HG03108 (cell line): Measurements from ENCODE around the gene PRMT2.
"Not testable (repeated sequence)": the region's sequence is repeated elsewhere in the genome, so short reads cannot be mapped to it uniquely, and the experiment has no call there.

Experiments used
- ATAC-seq: cut with Tn5 transposase; IDR thresholded peaks from one replicate; pipeline ENCODE4 v1.9.1; 2021; ENCODE audit warnings: moderate library complexity; ENCODE audit not compliant: unreplicated experiment

PRMT2 gene

GRCh38 chr21:46617267-46618051 is 18.0 kb upstream of the PRMT2 start:
- ATAC-seq, result no peak

- ATAC-seq, result no peak
Measured at GRCh38 chr21:46618738-46619379, 16.6 kb upstream of the PRMT2 start.

DNA sequence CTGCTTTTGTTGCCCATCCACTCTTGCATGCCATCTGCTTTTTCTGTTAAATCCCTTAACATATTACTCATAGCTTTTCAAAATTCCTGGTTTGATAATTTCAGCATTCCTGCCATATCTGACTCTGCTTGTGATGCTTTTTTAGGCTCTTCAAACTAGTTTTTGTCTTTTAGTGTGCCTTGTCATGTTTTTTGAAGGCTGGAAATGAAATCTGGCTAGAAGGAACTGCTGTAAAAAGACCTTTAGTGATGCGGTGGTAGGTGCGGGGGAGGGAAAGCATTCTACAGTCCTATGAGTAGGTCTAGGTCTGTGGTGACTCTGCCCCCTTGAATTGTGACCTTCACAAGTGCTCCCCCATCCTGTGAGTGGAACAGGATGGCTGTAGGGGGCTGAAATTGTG is 15.6 kb upstream of the PRMT2 start:
- ATAC-seq, result no peak

DNA sequence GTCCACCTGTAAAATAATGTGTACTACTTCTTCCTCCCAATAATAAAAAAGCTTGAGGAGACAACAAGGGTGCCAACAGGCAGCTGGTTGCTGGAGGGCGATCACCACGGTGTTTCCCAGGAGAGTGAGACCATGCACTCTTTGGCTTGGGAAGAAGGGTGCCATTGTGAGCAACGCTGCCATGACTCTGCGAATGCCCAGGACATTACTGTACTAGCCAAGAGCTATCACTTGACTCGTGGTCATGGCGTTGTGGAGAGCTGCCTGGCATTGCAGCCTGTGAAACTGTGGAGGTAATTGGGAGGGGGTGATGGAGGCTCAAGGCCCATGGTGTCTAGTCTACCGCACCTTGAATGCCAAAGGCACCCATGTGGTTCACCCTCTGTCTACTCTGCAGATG is 14.6 kb upstream of the PRMT2 start:
- no peak for ATAC-seq

GRCh38 chr21:46621457-46622182 is 13.9 kb upstream of the PRMT2 start:
- ATAC-seq, result no peak

- ATAC-seq, result no peak
Measured at GRCh38 chr21:46622226-46622625, 13.2 kb upstream of the PRMT2 start.

DNA sequence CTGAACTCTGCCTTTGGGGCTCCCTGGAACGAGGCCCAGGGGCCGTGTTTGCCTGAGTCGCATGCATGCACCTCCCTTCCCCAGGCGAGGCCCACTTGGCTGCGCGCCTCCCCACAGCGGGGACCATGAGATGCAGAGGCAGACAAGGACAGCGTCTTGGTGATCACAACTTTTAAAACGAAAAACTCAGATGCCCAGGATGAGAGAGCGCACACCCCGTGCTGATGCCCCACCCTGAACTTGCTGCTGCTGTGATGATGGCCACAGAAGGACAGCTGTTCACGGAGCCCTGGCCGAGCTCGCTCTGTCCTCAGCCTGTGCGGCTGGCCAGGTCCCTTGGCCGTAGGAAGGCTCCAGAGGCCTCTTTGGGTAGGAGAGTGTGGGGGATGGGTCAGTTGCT is 11.4 kb upstream of the PRMT2 start:
- ATAC-seq, result no peak

- no peak for ATAC-seq
Measured at GRCh38 chr21:46625759-46626158, 9.7 kb upstream of the PRMT2 start.

DNA sequence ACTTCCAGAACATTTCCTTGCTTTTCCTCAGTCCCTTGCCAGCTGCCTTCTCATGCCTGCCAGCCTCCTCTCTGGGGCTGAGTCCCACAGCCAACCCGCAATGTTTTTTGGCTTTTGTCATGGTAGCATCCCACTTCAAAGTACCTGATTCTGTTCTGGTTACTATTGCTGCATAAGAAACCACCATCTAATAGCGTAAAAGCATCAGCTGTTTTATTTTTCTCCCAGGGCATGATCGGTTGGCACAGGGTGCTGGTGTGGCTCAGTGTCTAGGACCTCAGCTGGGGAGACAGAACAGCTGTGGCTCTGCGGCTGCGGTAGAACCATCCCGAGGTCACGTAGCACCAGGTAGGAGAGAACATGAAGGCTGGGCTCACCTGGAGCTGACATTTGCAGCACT is 8.9 kb upstream of the PRMT2 start:
- ATAC-seq, result no peak

- ATAC-seq, result no peak
Measured at GRCh38 chr21:46626975-46627501, 8.4 kb upstream of the PRMT2 start.

DNA sequence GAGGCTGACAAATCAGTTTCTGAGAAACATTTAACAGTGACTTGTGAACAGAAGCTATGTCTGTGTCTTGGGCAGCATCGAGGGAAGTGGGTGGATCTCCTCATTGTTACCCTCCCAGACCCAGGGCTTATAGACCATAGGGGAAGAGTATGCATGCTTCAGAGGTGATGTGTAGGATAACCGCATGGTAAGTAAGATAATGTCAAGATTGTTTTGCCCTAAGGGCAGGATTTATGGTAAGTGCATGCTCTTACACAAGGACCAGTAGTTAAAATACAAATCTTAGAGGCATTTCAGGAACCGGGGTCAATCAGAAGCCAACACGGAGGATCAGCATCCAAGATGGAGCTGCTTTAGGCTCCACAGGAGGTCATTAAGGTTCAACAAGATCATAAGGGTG is 7.7 kb upstream of the PRMT2 start:
- ATAC-seq, result no peak

DNA sequence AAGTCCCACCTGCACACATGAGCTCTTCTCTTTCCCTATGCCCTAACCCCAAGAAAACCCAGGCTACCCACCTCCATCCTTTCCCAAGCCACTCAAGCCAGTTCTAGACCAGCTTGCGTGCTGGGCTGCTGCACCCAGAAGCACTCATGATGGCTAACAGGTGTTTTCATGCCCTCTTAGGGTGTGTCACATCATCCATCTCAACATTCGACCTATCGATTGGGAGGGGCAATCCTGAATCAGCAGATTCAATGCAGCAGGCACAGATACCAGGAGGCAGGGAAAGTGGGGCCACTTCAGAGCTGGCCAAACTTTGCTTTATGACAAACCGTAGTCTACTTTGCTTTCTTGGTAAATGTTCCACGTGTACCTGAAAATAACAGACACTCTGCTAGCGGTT is 6.6 kb upstream of the PRMT2 start:
- no peak for ATAC-seq

DNA sequence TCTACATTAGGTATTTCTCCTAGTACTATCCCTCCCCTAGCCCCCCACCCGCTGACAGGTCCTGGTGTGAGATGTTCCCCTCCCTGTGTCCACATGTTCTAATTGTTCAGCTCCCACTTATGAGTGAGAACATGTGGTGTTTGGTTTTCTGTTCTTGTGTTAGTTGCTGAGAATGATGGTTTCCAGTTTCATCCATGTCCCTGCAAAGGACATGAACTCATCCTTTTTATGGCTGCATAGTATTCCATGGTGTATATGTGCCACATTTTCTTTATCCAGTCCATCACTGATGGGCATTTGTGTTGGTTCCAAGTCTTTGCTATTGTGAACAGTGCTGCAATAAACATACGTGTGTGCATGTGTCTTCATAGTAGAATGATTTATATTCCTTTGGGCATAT is 4.6 kb upstream of the PRMT2 start:
- ATAC-seq, result not testable (repeated sequence)

- no peak for ATAC-seq
Measured at GRCh38 chr21:46633566-46633965, 1.9 kb upstream of the PRMT2 start.

DNA sequence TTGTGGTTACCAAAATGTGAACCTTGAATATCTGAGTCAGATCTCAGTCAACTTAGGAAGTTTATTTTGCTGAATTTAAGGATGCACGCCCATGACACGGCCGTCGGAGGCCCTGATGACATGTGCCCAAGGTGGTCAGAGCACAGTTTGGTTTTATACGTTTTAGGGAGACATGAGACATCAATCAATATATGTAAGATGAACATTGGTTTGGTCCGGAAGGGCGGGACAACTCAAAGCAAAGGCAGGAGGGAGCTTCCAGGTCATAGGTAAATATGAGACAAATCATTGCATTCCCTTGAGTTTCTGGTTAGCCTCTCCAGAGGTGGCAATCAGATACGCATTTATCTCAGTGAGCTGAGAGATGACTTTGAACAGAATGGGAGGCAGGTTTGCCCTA is 1.0 kb upstream of the PRMT2 start:
- ATAC-seq, result no peak

DNA sequence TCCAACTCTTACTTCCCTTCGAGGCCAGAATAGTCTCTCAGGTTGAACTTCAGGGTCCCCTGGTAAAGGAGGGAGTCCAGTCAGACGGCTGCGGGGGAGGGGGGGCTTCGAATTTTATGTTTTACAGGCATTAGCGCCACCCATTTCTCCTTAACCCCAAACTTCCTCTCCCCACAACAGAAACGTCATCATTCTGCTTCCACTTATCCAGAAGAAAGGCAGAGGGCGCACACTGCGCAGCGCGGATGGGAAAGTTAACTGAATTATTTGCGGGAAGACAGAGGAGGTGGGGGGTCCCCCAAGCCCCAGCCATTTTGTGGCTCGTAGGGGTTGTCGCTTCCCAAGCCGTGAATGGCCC is 529 bp upstream of the PRMT2 start:
- ATAC-seq, result no peak

GRCh38 chr21:46636181-46636512 is 673 bp downstream of the PRMT2 start:
- ATAC-seq, result no peak

DNA sequence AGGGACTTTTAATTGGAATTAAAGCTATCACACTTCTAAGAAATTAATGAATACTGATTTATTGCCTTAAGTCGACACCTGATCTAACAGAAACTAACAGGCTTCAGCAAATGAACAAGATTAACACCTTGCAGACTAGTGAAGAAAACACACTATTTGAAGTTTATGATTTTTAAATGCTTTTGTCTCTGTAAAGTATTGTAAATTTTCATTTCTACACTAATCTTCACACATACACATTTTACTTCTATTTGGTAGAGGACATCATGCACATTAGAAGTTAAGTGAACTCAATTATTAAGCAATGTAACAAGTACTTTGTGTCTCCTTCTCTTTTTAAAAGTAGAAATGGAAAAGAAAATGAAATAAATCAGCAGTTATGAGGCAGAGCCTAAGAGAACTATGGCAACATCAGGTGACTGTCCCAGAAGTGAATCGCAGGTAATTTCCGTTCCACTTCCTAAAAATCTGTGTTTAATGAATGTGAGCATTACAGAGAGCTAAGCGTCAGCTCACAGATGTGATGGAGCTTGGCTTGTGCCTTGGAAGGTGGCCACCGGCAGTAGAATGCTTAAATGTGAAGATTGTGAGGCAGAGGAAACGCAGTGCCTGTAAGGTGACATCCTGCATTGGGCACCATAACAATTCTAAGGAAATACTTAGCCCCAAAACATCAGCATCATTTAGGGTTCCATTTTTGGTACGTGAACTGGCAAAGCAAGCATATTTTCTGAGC is 1.2 kb downstream of the PRMT2 start:
- no peak for ATAC-seq

GRCh38 chr21:46637952-46638746 is 2.7 kb downstream of the PRMT2 start:
- ATAC-seq, result no peak
